Body of pancreas (tissue), 4 donors: ENCODE measurements around the gene MBD4.

Experiments used
- CTCF ChIP-seq, 7 experiments: fragments of 450-650 bp in 4 of 7; fragments of 200-600 bp in 3 of 7; sonication (generic) in 3 of 7; IDR thresholded peaks; one replicate each; pipeline ENCODE4 v1.5.1; 2016 to 2019; ENCODE audit warnings: antibody characterized with exemption in 7 of 7
- POLR2A ChIP-seq, 3 donors: fragments of 450-650 bp; IDR thresholded peaks; one replicate each; pipeline ENCODE4 v1.6.1; 2016; ENCODE audit warnings: antibody characterized with exemption in 3 of 3, mild to moderate bottlenecking in 2 of 3

GRCh38 chr3:129434140-129434539, 5.6 kb downstream of the MBD4 start:
- TF ChIP-seq CTCF (IDR thresholded peaks at IDR 0.05) = no peak
- no peak for TF ChIP-seq POLR2A (IDR thresholded peaks at IDR 0.05)
